Epithelial cell of esophagus (primary cell): Measurements from ENCODE around the gene TSPAN18.

Experiments
- DNase-seq: peaks from one replicate; pipeline ENCODE4 v3.0.0; 2010; ENCODE audit warnings: low read depth
- H3K4me3 ChIP-seq: 2 replicates; pipeline ENCODE4 v1.5.1; 2011; ENCODE audit warnings: mild to moderate bottlenecking, low read length, control low read depth
- CTCF ChIP-seq: IDR thresholded peaks from 2 replicates; pipeline ENCODE4 v1.5.1; 2011; ENCODE audit warnings: low read depth, mild to moderate bottlenecking, low read length, control low read depth, inconsistent platforms; ENCODE audit not compliant: insufficient read depth; ENCODE audit errors: missing control alignments

Gene TSPAN18

GRCh38 chr11:44901120-44901633 lies 174.4 kb downstream of the TSPAN18 start:
- no peak for TF ChIP-seq CTCF
- DNase-seq: no peak
- H3K4me3 ChIP-seq: no peak overlapping the region

- no peak overlapping the region for H3K4me3 ChIP-seq
- TF ChIP-seq CTCF: no peak
- DNase-seq: no peak
Measured at GRCh38 chr11:44901786-44902185, 175.0 kb downstream of the TSPAN18 start.

- TF ChIP-seq CTCF: no peak
- DNase-seq: no peak
- H3K4me3 ChIP-seq: no peak overlapping the region
Measured at GRCh38 chr11:44903035-44903434, 176.3 kb downstream of the TSPAN18 start.

GRCh38 chr11:44903518-44903917 lies 176.8 kb downstream of the TSPAN18 start:
- no peak for TF ChIP-seq CTCF
- no peak overlapping the region for H3K4me3 ChIP-seq
- DNase-seq: no peak

GRCh38 chr11:44904261-44905020 lies 177.7 kb downstream of the TSPAN18 start:
- no peak for TF ChIP-seq CTCF
- DNase-seq: no peak
- no peak overlapping the region for H3K4me3 ChIP-seq

GRCh38 chr11:44905131-44905866 lies 178.5 kb downstream of the TSPAN18 start:
- no peak overlapping the region for H3K4me3 ChIP-seq
- TF ChIP-seq CTCF: no peak
- DNase-seq: peak; percentile 7
